GM12891 (cell line): ENCODE data around the gene SYNGAP1.

Experiments
- PAX5 ChIP-seq: IDR thresholded peaks from 2 replicates; pipeline ENCODE4 v1.6.1; 2011; ENCODE audit warnings: low read length, moderate library complexity, mild to moderate bottlenecking; ENCODE audit not compliant: insufficient read depth, severe bottlenecking
- POLR2A ChIP-seq: IDR thresholded peaks from 2 replicates; pipeline ENCODE4 v1.6.1; 2011; ENCODE audit warnings: low read depth, low read length, control low read depth
- TAF1 ChIP-seq: IDR thresholded peaks from 2 replicates; pipeline ENCODE4 v1.6.1; 2011; ENCODE audit warnings: low read depth, low read length, control low read depth

DNA sequence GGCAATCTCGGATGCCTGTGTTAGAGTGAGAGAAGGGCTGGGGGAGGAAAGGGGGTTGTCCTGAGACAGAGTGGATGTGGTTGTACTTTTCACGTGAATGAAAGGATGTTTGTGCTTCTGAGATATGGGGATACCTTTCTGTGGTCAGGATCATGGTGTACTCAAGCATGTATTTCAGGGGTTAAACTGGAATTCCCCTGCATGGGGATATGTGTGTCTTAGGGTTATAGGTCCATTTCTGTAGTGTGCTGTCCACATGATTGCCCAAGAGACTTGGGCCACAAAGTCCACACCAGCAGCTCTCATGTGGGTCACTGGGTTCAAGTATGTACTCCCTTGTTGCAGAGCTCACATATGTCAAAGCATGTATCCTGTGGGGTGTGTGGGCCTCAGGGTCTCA is 10.5 kb downstream of the SYNGAP1 start:
- TF ChIP-seq POLR2A (no peak), TAF1 (no peak), PAX5 (no peak)
